T-cell (primary cell): Measurements from ENCODE around the gene FUNDC2. TPM values are rescaled to one million over a fixed set of nuclear protein-coding genes. Genes with fewer than 3 reads are reported as not detected.

ENCODE experiments used
- ATAC-seq, 4 experiments: fragments of 200-7000 bp in 3 of 4; fragments of 150-1000 bp in 1 of 4; cut with Tn5 transposase; replicated peaks in 1 of 4; 1 replicate in 3 of 4; 2 replicates in 1 of 4; pipeline ENCODE4 v1.10.0; 2021; ENCODE audit warnings: moderate library complexity in 3 of 4, mild to moderate bottlenecking in 2 of 4, moderate number of reproducible peaks in 1 of 4
- CTCF ChIA-PET, 2 donors: fragments of 300-600 bp; sonication (Branson Sonifier 250); formaldehyde crosslinking; loops; one replicate each; lab custom pipeline; 2022; ENCODE audit warnings: antibody characterized with exemption in 2 of 2; lab: Charles Lee
- POLR2A ChIA-PET, 2 donors: fragments of 300-600 bp; sonication (Branson Sonifier 250); formaldehyde crosslinking; loops; one replicate each; lab custom pipeline; 2022; ENCODE audit warnings: antibody characterized with exemption in 2 of 2; lab: Charles Lee
- DNase-seq, 35 experiments: peaks; one replicate each; pipeline versions ENCODE4 v3.0.0 to v3.0.0-alpha.2; 2013 to 2023
- H3K27ac ChIP-seq: one replicate; pipeline ENCODE4 v1.5.1; 2013; ENCODE audit warnings: low read length
- H3K27me3 ChIP-seq, 2 experiments: replicated peaks in 1 of 2; 1 replicate in 1 of 2; 2 replicates in 1 of 2; pipeline versions ENCODE4 v1.6.1 to v1.7.0; 2013; ENCODE audit warnings: low read length in 1 of 2, mixed read lengths in 1 of 2; ENCODE audit not compliant: control insufficient read depth in 2 of 2, insufficient read depth in 2 of 2; ENCODE audit errors: extremely low read depth in 1 of 2
- H3K36me3 ChIP-seq, 2 donors: 1 replicate in 1 of 2; 2 replicates in 1 of 2; pipeline versions ENCODE4 v1.6.1 to v1.7.0; 2013; ENCODE audit warnings: low read length in 1 of 2; ENCODE audit not compliant: control insufficient read depth in 2 of 2, insufficient read depth in 1 of 2; ENCODE audit errors: extremely low read depth in 1 of 2
- H3K4me1 ChIP-seq, 2 experiments: 1 replicate in 1 of 2; 2 replicates in 1 of 2; pipeline versions ENCODE4 v1.6.1 to v1.7.0; 2013; ENCODE audit warnings: low read length in 2 of 2, mixed read lengths in 1 of 2; ENCODE audit not compliant: insufficient read depth in 2 of 2, control insufficient read depth in 1 of 2; ENCODE audit errors: extremely low read depth in 1 of 2
- H3K4me3 ChIP-seq, 2 donors: 1 replicate in 1 of 2; 2 replicates in 1 of 2; pipeline versions ENCODE4 v1.5.1 to v1.7.0; 2013; ENCODE audit warnings: mild to moderate bottlenecking in 2 of 2, low read length in 1 of 2, moderate library complexity in 1 of 2; ENCODE audit not compliant: control insufficient read depth in 1 of 2; ENCODE audit errors: extremely low read depth in 1 of 2
- H3K9me3 ChIP-seq: 2 replicates; pipeline ENCODE4 v1.7.0; 2013
- H3K27ac Mint-ChIP-seq, 2 donors: one replicate each; pipeline ENCODE4 v1.8.0; 2020 to 2021; ENCODE audit warnings: mild to moderate bottlenecking in 2 of 2, mixed read lengths in 2 of 2
- H3K27me3 Mint-ChIP-seq, 2 donors: one replicate each; pipeline ENCODE4 v1.8.0; 2021 to 2022; ENCODE audit warnings: mixed read lengths in 2 of 2
- H3K36me3 Mint-ChIP-seq: one replicate; pipeline ENCODE4 v1.8.0; 2021; ENCODE audit warnings: mixed read lengths
- H3K4me1 Mint-ChIP-seq, 3 donors: one replicate each; pipeline ENCODE4 v1.8.0; 2020 to 2022; ENCODE audit warnings: mixed read lengths in 3 of 3, mild to moderate bottlenecking in 1 of 3
- H3K4me3 Mint-ChIP-seq, 3 donors: one replicate each; pipeline ENCODE4 v1.8.0; 2020 to 2022; ENCODE audit warnings: mild to moderate bottlenecking in 3 of 3, mixed read lengths in 3 of 3, moderate library complexity in 3 of 3
- H3K9me3 Mint-ChIP-seq, 3 donors: one replicate each; pipeline ENCODE4 v1.8.0; 2020 to 2022; ENCODE audit warnings: mixed read lengths in 3 of 3
- WGBS: methylation state at CpG from one replicate; pipeline ENCODE4 v1.1.5; 2013; ENCODE audit warnings: missing lambda C conversion rate; ENCODE audit not compliant: insufficient coverage; 5-methylcytosine and 5-hydroxymethylcytosine counted together
- total RNA-seq, 35 experiments: library from RNA in 6 of 35; stranded (reverse) in 6 of 35; fragments of 120-200 nt in 1 of 35; gene quantifications; one replicate each; pipeline versions ENCODE4 v1.2.1 to v1.2.4 and lab custom pipeline; 2013 to 2026

Gene FUNDC2
- total RNA-seq, 5 donors from 2014 or later (not counting 1 experiment from before 2014, with no cell fraction given): 50.2 to 56.2 (median 53.0) TPM

DNA sequence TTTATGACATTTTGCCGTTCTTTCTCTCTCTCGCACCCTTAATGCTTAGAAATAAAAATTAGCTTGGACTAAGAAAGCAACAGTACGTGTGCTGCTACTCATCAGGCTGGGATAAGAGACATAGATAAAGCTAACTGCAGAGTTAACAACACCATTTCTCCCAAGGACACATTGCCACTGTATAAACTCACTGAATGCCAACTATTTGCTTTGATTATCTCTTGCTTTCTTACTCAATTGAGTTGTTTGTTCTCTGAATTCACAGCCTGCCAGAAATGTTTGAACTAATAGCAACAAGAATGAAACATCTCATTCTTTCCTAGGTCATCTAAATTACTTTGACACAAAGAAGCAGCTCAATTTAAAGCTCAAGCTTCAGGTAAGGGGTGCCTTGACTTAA lies 38.7 kb upstream of the FUNDC2 start:
- DNase-seq: no peak
- WGBS: no CpG with 5 or more reads among the region's 3 CpGs
- Histone ChIP-seq H3K27me3 (no peaks in the 10 kb centered on the region), H3K27ac (no peak overlapping the region), H3K4me3 (no peak overlapping the region), H3K9me3 (no peaks in the 10 kb centered on the region), H3K36me3 (no peaks in the 10 kb centered on the region), H3K4me1 (no peaks in the 10 kb centered on the region)
- Mint-ChIP-seq H3K27me3 (peaks cover 0 to 6% of the 10 kb centered on the region in 2 donors), H3K4me1 (no peaks in the 10 kb centered on the region), H3K4me3 (no peak overlapping the region), H3K9me3 (no peaks in the 10 kb centered on the region), H3K36me3 (no peaks in the 10 kb centered on the region), H3K27ac (no peak overlapping the region)
- ATAC-seq: no peak
- ChIA-PET CTCF (interaction anchor here in 1 of 2 donors (1.1 kb wide), 1 partner anchor 70 kb away, joined by 3 read pairs; no protein-coding TSS in a partner anchor), POLR2A (no interaction called here)

DNA sequence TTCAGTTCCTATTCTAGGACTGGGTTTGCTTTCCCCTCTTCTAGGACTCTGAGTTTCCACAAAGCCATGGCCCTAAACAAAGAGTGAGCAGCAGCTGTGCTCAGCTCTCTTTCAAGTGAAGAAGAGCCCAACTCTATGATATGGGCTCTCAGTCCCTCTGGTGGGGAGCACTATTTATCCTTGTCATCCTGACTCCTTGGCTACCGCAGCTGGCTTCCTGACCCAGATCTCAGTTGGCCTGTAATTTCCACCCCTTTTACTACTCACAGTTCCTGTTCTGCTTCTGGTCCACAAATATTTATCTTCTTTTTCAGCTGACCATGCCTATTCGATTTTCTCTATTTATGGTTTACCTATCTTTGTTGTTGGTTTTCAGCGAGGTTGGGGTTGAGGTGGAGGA lies 37.9 kb upstream of the FUNDC2 start:
- no peaks in the 10 kb centered on the region for H3K9me3 ChIP-seq
- Mint-ChIP-seq H3K27me3 (peaks cover 0 to 7% of the 10 kb centered on the region in 2 donors), H3K36me3 (no peaks in the 10 kb centered on the region), H3K9me3 (no peaks in the 10 kb centered on the region), H3K4me1 (no peaks in the 10 kb centered on the region), H3K4me3 (no peak overlapping the region), H3K27ac (no peak overlapping the region)
- DNase-seq: no peak
- H3K4me3 ChIP-seq: no peak overlapping the region
- H3K4me1 ChIP-seq: no peaks in the 10 kb centered on the region
- no peaks in the 10 kb centered on the region for H3K36me3 ChIP-seq
- no CpG with 5 or more reads among the region's 3 CpGs for WGBS
- ATAC-seq: no peak
- ChIA-PET POLR2A (interaction anchor here in 1 of 2 donors (0.5 kb wide), 1 partner anchor 55 kb away, joined by 3 read pairs; no protein-coding TSS in a partner anchor), CTCF (interaction anchor here (0.7 to 1.2 kb wide), 2 partner anchors 71 to 98 kb away, joined by 3 read pairs; no protein-coding TSS in a partner anchor)
- no peak overlapping the region for H3K27ac ChIP-seq
- H3K27me3 ChIP-seq: no peaks in the 10 kb centered on the region

DNA sequence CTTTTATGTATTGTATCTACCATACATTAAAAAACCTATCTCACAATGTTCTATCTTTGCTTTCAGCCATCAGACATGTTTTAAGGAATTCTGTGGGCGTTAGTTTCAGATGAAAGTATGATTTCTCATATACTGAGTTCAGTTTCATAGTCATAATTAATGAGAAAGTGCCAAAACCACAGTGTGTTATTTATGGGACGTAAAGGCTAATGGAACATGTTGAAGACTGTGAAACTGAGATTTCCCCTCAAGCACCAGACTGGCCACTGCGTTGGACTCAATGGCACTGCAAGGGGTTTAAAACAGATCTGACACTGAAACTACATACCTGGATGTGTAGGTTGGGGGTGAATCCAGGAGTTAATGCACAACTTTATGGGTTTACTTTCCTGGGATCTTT lies 36.1 kb upstream of the FUNDC2 start:
- no CpG with 5 or more reads among the region's 3 CpGs for WGBS
- ChIA-PET CTCF (no interaction called here), POLR2A (no interaction called here)
- Histone ChIP-seq H3K36me3 (no peaks in the 10 kb centered on the region), H3K4me3 (no peak overlapping the region), H3K9me3 (no peaks in the 10 kb centered on the region), H3K4me1 (no peaks in the 10 kb centered on the region), H3K27ac (no peak overlapping the region), H3K27me3 (no peaks in the 10 kb centered on the region)
- H3K4me3 Mint-ChIP-seq: no peak overlapping the region
- no peak overlapping the region for H3K27ac Mint-ChIP-seq
- H3K4me1 Mint-ChIP-seq: no peaks in the 10 kb centered on the region
- ATAC-seq: no peak
- H3K9me3 Mint-ChIP-seq: no peaks in the 10 kb centered on the region
- no peaks in the 10 kb centered on the region for H3K36me3 Mint-ChIP-seq
- DNase-seq: no peak
- H3K27me3 Mint-ChIP-seq: peaks cover 0 to 7% of the 10 kb centered on the region in 2 donors

DNA sequence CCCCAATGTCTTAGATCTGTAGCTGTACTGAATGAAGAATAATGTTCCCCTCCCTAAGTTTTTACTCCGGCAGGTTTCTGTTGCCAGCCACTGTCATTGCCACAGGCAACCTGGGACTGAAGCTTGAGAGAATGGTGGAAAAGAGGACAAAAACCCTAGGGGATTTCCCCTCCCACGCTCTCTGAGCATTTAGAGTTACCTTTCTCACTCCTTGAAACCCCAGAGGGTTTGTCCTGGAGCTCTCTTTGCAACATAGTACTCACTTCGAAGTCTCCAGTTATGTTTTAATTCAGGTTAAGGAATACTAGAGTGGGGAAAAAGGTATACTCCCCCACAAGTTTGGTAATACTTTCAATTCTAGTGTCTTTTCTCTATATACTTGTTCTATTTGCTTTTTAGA lies 35.6 kb upstream of the FUNDC2 start:
- Mint-ChIP-seq H3K4me3 (no peak overlapping the region), H3K27ac (no peak overlapping the region), H3K36me3 (no peaks in the 10 kb centered on the region), H3K27me3 (peaks cover 0 to 7% of the 10 kb centered on the region in 2 donors), H3K4me1 (no peaks in the 10 kb centered on the region), H3K9me3 (no peaks in the 10 kb centered on the region)
- Histone ChIP-seq H3K27me3 (no peaks in the 10 kb centered on the region), H3K4me1 (no peaks in the 10 kb centered on the region), H3K36me3 (no peaks in the 10 kb centered on the region), H3K9me3 (no peaks in the 10 kb centered on the region), H3K4me3 (no peak overlapping the region), H3K27ac (no peak overlapping the region)
- DNase-seq (no peak), ATAC-seq (no peak)
- CTCF ChIA-PET: no interaction called here
- WGBS: no CpG with 5 or more reads among the region's 3 CpGs
- POLR2A ChIA-PET: no interaction called here

DNA sequence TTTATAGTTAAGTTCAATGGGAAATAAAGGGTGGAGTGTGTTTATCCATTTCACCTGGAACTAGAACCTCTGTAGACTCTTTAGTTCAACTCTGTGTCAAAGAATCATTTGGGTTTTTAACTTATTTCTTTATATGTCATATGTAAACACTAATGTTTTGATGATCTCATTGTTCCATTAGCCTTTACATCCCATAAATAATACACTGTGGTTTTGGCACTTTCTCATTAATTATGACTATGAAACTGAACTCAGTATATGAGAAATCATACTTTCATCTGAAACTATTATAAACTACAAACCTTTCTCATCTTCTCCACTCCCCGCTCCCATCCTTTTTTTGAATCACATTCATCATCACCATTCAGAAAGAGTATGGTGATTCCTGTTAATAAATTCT lies 35.2 kb upstream of the FUNDC2 start:
- no peaks in the 10 kb centered on the region for H3K9me3 Mint-ChIP-seq
- peaks cover 0 to 9% of the 10 kb centered on the region in 2 donors for H3K27me3 Mint-ChIP-seq
- Histone ChIP-seq H3K9me3 (no peaks in the 10 kb centered on the region), H3K27ac (no peak overlapping the region), H3K4me3 (no peak overlapping the region), H3K27me3 (no peaks in the 10 kb centered on the region), H3K36me3 (no peaks in the 10 kb centered on the region), H3K4me1 (no peaks in the 10 kb centered on the region)
- DNase-seq: no peak
- no peak overlapping the region for H3K4me3 Mint-ChIP-seq
- no peak for ATAC-seq
- WGBS: no CpG with 5 or more reads among the region's 1 CpG
- no peaks in the 10 kb centered on the region for H3K4me1 Mint-ChIP-seq
- ChIA-PET POLR2A (no interaction called here), CTCF (no interaction called here)
- no peaks in the 10 kb centered on the region for H3K36me3 Mint-ChIP-seq
- H3K27ac Mint-ChIP-seq: no peak overlapping the region

DNA sequence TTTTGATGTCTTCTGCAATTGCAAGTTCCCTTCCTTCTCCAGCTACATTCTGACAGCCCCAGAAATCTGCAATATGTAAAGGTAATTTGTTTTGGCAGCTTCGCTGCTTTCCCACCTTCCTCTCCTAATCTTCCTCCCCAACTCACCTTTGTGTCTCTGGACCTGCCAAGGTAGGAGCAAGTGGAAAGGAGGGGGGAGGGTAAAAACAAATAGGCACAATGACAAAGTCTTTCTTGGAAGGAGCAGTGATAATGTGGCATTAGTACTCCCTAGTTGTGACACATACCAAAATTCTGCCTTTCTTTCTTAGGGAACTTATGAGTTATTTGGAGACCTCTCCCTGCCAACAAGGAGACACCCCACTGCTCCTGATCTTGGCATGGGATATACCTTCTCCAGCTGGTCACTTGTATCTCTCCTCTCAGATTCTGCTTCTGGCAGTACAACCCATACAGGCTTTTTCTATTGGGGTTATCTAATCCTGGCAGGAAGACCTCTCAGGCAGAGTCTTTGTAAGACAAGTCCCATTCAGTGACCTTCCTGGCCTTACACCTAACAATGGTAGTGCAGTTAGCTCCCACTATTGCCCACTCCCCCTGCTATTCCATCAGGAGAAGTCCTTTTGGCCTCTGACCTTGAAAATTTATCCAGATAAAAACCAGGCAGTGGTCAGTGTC lies 28.3 kb upstream of the FUNDC2 start:
- Mint-ChIP-seq H3K4me3 (no peak overlapping the region), H3K27me3 (peaks cover 5 to 22% of the 10 kb centered on the region in 2 donors), H3K4me1 (no peaks in the 10 kb centered on the region), H3K27ac (no peak overlapping the region), H3K9me3 (peaks cover 0 to 5% (median 0%) of the 10 kb centered on the region in 3 donors), H3K36me3 (no peaks in the 10 kb centered on the region)
- no peaks in the 10 kb centered on the region for H3K9me3 ChIP-seq
- ChIA-PET CTCF (no interaction called here), POLR2A (no interaction called here)
- no CpG with 5 or more reads among the region's 1 CpG for WGBS
- ATAC-seq: no peak
- peaks cover 0 to 4% of the 10 kb centered on the region in 2 experiments for H3K27me3 ChIP-seq
- H3K27ac ChIP-seq: no peak overlapping the region
- no peaks in the 10 kb centered on the region for H3K4me1 ChIP-seq
- DNase-seq: no peak
- no peaks in the 10 kb centered on the region for H3K36me3 ChIP-seq
- no peak overlapping the region for H3K4me3 ChIP-seq
